ENCODE measurements around the gene TRPC4.

GRCh38 chr13:37656247-37656940 is 213.2 kb downstream of the TRPC4 start:
- TF ChIP-seq CTCF (IDR thresholded peaks at IDR 0.05), result no peak
- no peak for TF ChIP-seq POLR2A (IDR thresholded peaks at IDR 0.05)
